ENCODE data around the gene SELP.

GRCh38 chr1:169586067-169586394 lies 43.9 kb downstream of the SELP start:
- TF ChIP-seq CTCF (IDR thresholded peaks at IDR 0.05) (no peak), POLR2AphosphoS5 (IDR thresholded peaks at IDR 0.05) (no peak)

Measured in stomach (tissue), 4 donors.